ENCODE results near the gene LPP.

Gene LPP

DNA sequence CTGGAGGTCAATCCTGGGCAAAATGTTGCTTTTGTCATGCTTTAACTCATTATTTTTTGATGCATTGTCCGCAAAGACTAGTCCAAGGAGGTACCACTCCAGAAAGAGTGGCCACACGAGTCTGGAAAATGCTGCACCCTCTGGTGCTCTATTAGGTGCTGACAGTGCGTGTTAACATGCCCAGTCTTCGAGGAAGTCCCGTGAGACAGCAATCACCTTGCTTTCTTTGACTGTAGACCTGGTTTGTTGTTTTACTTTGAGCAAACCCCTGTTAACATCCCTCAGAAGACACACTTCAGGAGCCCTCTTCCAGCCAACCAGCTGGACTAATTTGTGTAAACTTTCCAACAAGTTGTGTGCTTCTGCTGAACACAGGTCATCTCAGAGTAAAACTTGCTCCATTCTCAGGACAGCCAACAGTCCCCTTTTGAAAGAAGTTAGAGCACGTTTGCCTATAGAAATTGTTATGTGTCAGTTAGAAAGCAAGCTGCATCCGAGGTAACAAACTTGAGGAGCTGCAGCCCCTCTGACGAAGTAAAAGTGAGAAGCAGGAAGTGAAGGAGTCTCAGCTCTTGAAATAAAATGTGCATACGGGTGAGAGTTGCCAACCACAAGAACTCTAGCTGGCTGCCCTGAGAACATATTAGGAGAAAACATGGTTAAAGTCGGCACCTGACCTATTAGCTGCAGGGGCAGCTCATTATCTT, 205.0 kb downstream of the LPP start:
- Histone ChIP-seq H3K4me1 (ENCODE audit: control insufficient read depth, insufficient read depth, low read length, poor library complexity, severe bottlenecking) (peaks cover 11% of the 10 kb centered on the region), H3K27ac (ENCODE audit: insufficient read depth, low read length, poor library complexity, severe bottlenecking) (no peak overlapping the region), H3K9me3 (ENCODE audit: control insufficient read depth, low read length) (no peaks in the 10 kb centered on the region), H3K4me3 (ENCODE audit: insufficient read depth, low read depth, low read length, poor library complexity, severe bottlenecking) (peak overlapping the region; percentile 29), H3K27me3 (replicated peaks; ENCODE audit: control insufficient read depth, insufficient read depth, low read length, poor library complexity, severe bottlenecking) (no peaks in the 10 kb centered on the region), H3K36me3 (ENCODE audit: control insufficient read depth, insufficient read depth, low read length) (no peaks in the 10 kb centered on the region)
- no peak for DNase-seq

DNA sequence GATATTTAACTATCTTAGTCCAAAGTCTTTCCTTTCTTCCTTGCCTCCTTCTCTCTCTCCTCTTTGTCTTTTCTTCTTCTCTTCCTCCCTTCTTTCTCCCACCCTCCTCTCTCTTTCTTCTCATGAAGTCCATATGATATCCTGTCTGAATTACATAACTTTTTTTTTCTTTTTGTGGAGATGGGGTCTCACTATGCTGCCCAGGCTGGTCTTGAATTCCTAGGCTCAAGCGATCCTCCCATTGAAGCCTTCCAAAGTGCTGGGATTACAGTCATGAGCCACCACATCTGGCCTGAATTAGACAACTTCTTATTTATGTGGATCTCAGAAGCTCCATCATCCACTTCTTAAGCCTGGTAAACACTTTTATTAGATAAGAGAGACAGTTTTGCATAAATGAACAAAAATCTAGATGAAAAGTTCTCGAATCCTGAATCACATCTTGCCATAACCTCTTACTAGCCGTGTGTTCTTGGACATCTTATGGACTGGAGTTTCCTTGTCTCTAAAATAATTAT, 206.5 kb downstream of the LPP start:
- peaks cover 11% of the 10 kb centered on the region for H3K4me1 ChIP-seq (ENCODE audit: control insufficient read depth, insufficient read depth, low read length, poor library complexity, severe bottlenecking)
- H3K36me3 ChIP-seq (ENCODE audit: control insufficient read depth, insufficient read depth, low read length), result no peaks in the 10 kb centered on the region
- H3K9me3 ChIP-seq (ENCODE audit: control insufficient read depth, low read length), result no peaks in the 10 kb centered on the region
- H3K27me3 ChIP-seq (replicated peaks; ENCODE audit: control insufficient read depth, insufficient read depth, low read length, poor library complexity, severe bottlenecking), result no peaks in the 10 kb centered on the region
- no peak overlapping the region for H3K27ac ChIP-seq (ENCODE audit: insufficient read depth, low read length, poor library complexity, severe bottlenecking)
- H3K4me3 ChIP-seq (ENCODE audit: insufficient read depth, low read depth, low read length, poor library complexity, severe bottlenecking), result no peak overlapping the region
- no peak for DNase-seq

DNA sequence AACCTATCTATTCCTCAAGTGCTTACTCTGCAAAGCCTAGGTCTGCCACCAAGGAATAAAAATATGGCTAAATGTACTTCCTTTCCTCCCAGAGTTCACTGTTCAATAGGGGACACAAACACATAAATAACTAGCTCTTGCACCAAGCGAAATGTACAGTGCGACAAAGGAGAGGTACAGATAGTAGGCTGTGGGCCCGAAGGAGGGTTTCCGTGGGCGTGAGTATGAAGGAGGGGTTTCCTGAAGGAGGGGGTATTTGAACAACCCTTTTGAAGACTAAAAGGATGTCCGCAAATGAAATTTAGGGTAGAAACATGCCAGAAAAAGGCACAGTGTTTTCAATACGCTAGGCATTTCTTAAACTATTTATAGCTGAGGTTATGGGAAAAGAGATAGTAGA, 207.9 kb downstream of the LPP start:
- H3K4me1 ChIP-seq (ENCODE audit: control insufficient read depth, insufficient read depth, low read length, poor library complexity, severe bottlenecking), result peaks cover 11% of the 10 kb centered on the region
- no peaks in the 10 kb centered on the region for H3K27me3 ChIP-seq (replicated peaks; ENCODE audit: control insufficient read depth, insufficient read depth, low read length, poor library complexity, severe bottlenecking)
- H3K36me3 ChIP-seq (ENCODE audit: control insufficient read depth, insufficient read depth, low read length), result no peaks in the 10 kb centered on the region
- H3K4me3 ChIP-seq (ENCODE audit: insufficient read depth, low read depth, low read length, poor library complexity, severe bottlenecking), result no peak overlapping the region
- DNase-seq, result no peak
- no peaks in the 10 kb centered on the region for H3K9me3 ChIP-seq (ENCODE audit: control insufficient read depth, low read length)
- no peak overlapping the region for H3K27ac ChIP-seq (ENCODE audit: insufficient read depth, low read length, poor library complexity, severe bottlenecking)

DNA sequence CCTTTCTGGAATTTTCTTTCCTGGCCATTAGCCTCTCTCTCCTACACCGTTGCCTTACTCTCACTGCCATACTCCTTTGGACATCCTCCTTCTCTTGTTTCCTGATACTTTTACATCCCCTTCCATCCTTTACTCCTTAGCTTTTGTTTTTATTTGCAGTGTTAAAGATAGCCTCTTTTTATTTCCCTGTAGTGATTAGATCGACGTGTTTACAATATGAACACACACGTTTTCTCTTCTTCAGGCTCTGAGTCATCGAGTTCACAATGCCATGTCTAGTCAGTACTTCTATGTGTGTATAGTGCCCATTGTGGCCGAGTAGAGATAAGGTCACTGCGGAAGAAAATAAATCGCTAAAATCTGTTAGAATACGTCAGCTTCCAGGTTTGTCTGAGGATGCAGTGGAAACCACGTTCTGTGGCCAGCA, 208.5 kb downstream of the LPP start:
- H3K27me3 ChIP-seq (replicated peaks; ENCODE audit: control insufficient read depth, insufficient read depth, low read length, poor library complexity, severe bottlenecking), result no peaks in the 10 kb centered on the region
- H3K36me3 ChIP-seq (ENCODE audit: control insufficient read depth, insufficient read depth, low read length), result no peaks in the 10 kb centered on the region
- no peak overlapping the region for H3K4me3 ChIP-seq (ENCODE audit: insufficient read depth, low read depth, low read length, poor library complexity, severe bottlenecking)
- H3K4me1 ChIP-seq (ENCODE audit: control insufficient read depth, insufficient read depth, low read length, poor library complexity, severe bottlenecking), result peaks cover 11% of the 10 kb centered on the region
- no peak overlapping the region for H3K27ac ChIP-seq (ENCODE audit: insufficient read depth, low read length, poor library complexity, severe bottlenecking)
- no peaks in the 10 kb centered on the region for H3K9me3 ChIP-seq (ENCODE audit: control insufficient read depth, low read length)
- no peak for DNase-seq

DNA sequence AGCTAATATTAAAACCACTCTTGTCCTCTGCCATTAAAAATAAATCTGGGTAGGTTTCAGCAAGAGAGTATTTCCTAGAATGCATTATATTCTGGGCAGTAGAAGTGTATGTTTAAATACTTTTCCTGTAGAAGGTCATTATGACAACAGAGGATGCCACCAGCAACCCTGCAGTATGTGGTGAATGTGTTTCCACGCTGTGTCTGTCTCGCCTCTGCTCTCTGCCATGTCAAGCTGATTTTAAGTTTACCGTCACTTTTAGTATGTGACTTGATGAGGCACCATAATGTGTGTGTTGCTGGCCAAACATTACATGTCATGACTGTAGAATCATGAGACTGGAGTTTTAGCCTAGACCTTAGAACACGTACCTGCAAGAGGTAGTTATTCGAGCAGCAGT, 211.2 kb downstream of the LPP start:
- no peak for DNase-seq
- Histone ChIP-seq H3K9me3 (ENCODE audit: control insufficient read depth, low read length) (no peaks in the 10 kb centered on the region), H3K4me3 (ENCODE audit: insufficient read depth, low read depth, low read length, poor library complexity, severe bottlenecking) (no peak overlapping the region), H3K36me3 (ENCODE audit: control insufficient read depth, insufficient read depth, low read length) (no peaks in the 10 kb centered on the region), H3K4me1 (ENCODE audit: control insufficient read depth, insufficient read depth, low read length, poor library complexity, severe bottlenecking) (no peaks in the 10 kb centered on the region), H3K27me3 (replicated peaks; ENCODE audit: control insufficient read depth, insufficient read depth, low read length, poor library complexity, severe bottlenecking) (no peaks in the 10 kb centered on the region), H3K27ac (ENCODE audit: insufficient read depth, low read length, poor library complexity, severe bottlenecking) (no peak overlapping the region)

- no peak for DNase-seq
- H3K4me3 ChIP-seq (ENCODE audit: insufficient read depth, low read depth, low read length, poor library complexity, severe bottlenecking), result no peak overlapping the region
- H3K36me3 ChIP-seq (ENCODE audit: control insufficient read depth, insufficient read depth, low read length), result no peaks in the 10 kb centered on the region
- no peaks in the 10 kb centered on the region for H3K27me3 ChIP-seq (replicated peaks; ENCODE audit: control insufficient read depth, insufficient read depth, low read length, poor library complexity, severe bottlenecking)
- H3K9me3 ChIP-seq (ENCODE audit: control insufficient read depth, low read length), result no peaks in the 10 kb centered on the region
- no peaks in the 10 kb centered on the region for H3K4me1 ChIP-seq (ENCODE audit: control insufficient read depth, insufficient read depth, low read length, poor library complexity, severe bottlenecking)
- H3K27ac ChIP-seq (ENCODE audit: insufficient read depth, low read length, poor library complexity, severe bottlenecking), result no peak overlapping the region
Observed at GRCh38 chr3:188365988-188366698, 212.2 kb downstream of the LPP start.

- no peak for DNase-seq
- Histone ChIP-seq H3K27me3 (replicated peaks; ENCODE audit: control insufficient read depth, insufficient read depth, low read length, poor library complexity, severe bottlenecking) (no peaks in the 10 kb centered on the region), H3K4me1 (ENCODE audit: control insufficient read depth, insufficient read depth, low read length, poor library complexity, severe bottlenecking) (no peaks in the 10 kb centered on the region), H3K27ac (ENCODE audit: insufficient read depth, low read length, poor library complexity, severe bottlenecking) (no peak overlapping the region), H3K9me3 (ENCODE audit: control insufficient read depth, low read length) (no peaks in the 10 kb centered on the region), H3K36me3 (ENCODE audit: control insufficient read depth, insufficient read depth, low read length) (no peaks in the 10 kb centered on the region), H3K4me3 (ENCODE audit: insufficient read depth, low read depth, low read length, poor library complexity, severe bottlenecking) (no peak overlapping the region)
Observed at GRCh38 chr3:188367678-188368077, 213.7 kb downstream of the LPP start.

GRCh38 chr3:188369526-188369925, 215.6 kb downstream of the LPP start:
- H3K27ac ChIP-seq (ENCODE audit: insufficient read depth, low read length, poor library complexity, severe bottlenecking), result no peak overlapping the region
- H3K4me1 ChIP-seq (ENCODE audit: control insufficient read depth, insufficient read depth, low read length, poor library complexity, severe bottlenecking), result no peaks in the 10 kb centered on the region
- no peaks in the 10 kb centered on the region for H3K27me3 ChIP-seq (replicated peaks; ENCODE audit: control insufficient read depth, insufficient read depth, low read length, poor library complexity, severe bottlenecking)
- H3K9me3 ChIP-seq (ENCODE audit: control insufficient read depth, low read length), result no peaks in the 10 kb centered on the region
- H3K4me3 ChIP-seq (ENCODE audit: insufficient read depth, low read depth, low read length, poor library complexity, severe bottlenecking), result no peak overlapping the region
- no peaks in the 10 kb centered on the region for H3K36me3 ChIP-seq (ENCODE audit: control insufficient read depth, insufficient read depth, low read length)
- DNase-seq, result no peak

DNA sequence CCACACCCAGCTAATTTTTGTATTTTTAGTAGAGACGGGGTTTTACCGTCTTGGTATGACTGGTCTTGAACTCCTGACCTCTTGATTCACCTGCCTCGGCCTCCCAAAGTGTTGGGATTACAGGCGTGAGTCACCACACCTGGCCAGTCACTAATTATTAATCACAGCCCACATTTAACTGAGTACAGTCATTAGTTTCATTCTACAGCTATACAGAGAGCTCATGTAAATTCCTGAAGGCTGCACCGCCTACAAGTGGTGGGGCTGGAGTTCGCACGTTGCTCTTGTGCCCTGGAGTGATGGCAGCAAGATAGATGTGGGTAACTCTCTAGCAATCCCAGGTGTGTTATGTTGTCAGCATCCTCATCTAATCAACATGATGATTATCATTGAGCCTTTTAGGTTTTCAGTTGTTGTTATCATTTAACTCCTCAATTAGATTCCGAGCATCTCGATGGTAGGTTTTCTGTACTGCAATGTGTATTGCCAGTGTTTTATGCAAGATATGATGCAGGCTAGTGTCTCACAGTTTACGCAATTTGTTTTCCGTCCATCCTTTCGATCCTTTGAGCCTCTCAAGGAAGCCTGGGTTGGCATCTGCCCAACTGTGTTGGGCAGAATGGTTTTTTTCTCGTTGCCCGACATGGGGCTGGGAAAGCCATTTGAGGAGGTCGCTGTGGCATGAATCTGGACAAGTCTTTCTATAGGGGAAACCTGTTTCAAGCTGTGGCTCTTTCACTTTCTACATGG, 216.3 kb downstream of the LPP start:
- Histone ChIP-seq H3K27ac (ENCODE audit: insufficient read depth, low read length, poor library complexity, severe bottlenecking) (no peak overlapping the region), H3K27me3 (replicated peaks; ENCODE audit: control insufficient read depth, insufficient read depth, low read length, poor library complexity, severe bottlenecking) (no peaks in the 10 kb centered on the region), H3K9me3 (ENCODE audit: control insufficient read depth, low read length) (no peaks in the 10 kb centered on the region), H3K4me3 (ENCODE audit: insufficient read depth, low read depth, low read length, poor library complexity, severe bottlenecking) (no peak overlapping the region), H3K4me1 (ENCODE audit: control insufficient read depth, insufficient read depth, low read length, poor library complexity, severe bottlenecking) (no peaks in the 10 kb centered on the region), H3K36me3 (ENCODE audit: control insufficient read depth, insufficient read depth, low read length) (no peaks in the 10 kb centered on the region)
- no peak for DNase-seq

DNA sequence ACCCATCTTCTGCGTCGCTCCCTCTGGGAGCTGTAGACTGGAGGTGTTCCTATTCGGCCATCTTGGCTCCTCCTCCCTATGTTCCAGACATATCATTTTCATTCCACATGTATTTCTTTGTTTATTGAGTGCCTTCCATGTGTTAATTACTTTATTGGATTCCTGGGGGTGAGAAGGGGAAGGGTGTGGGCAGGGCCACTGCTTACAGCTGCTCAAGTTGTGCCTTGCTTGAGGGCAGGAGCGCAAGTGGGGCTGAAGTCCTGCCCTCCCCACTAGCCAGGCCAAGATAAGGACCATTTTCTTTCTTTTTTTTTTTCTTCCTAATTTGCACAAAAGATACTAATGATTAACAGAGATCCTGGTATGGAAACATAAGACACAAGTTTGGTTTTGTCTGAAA, 224.8 kb downstream of the LPP start:
- no peak overlapping the region for H3K27ac ChIP-seq (ENCODE audit: insufficient read depth, low read length, poor library complexity, severe bottlenecking)
- no peak overlapping the region for H3K4me3 ChIP-seq (ENCODE audit: insufficient read depth, low read depth, low read length, poor library complexity, severe bottlenecking)
- DNase-seq, result no peak
- H3K4me1 ChIP-seq (ENCODE audit: control insufficient read depth, insufficient read depth, low read length, poor library complexity, severe bottlenecking), result no peaks in the 10 kb centered on the region
- no peaks in the 10 kb centered on the region for H3K27me3 ChIP-seq (replicated peaks; ENCODE audit: control insufficient read depth, insufficient read depth, low read length, poor library complexity, severe bottlenecking)
- H3K36me3 ChIP-seq (ENCODE audit: control insufficient read depth, insufficient read depth, low read length), result no peaks in the 10 kb centered on the region
- no peaks in the 10 kb centered on the region for H3K9me3 ChIP-seq (ENCODE audit: control insufficient read depth, low read length)
